Activated T-helper 1 cell treated with anti-CD3 and anti-CD28 coated beads, Interleukin-12 subunit alpha, Interleukin-12 subunit beta, Interleukin-2, Interleukin-4 antibody, amounts not matched to agents 30 ng/mL and 10 ng/mL and 1 ng/mL, durations not matched to agents 14 hours and 24 hours and 36 hours (primary cell): ENCODE results near the gene EDNRA. TPM values are rescaled to one million over a fixed set of nuclear protein-coding genes. Genes with fewer than 3 reads are reported as not detected.

Experiments used
- DNase-seq: peaks from one replicate; pipeline ENCODE4 v3.0.0; 2021; ENCODE audit warnings: low spot score
- H3K27ac Mint-ChIP-seq: one replicate; pipeline ENCODE4 v1.8.0; 2021; ENCODE audit warnings: mild to moderate bottlenecking, mixed read lengths
- H3K27me3 Mint-ChIP-seq: one replicate; pipeline ENCODE4 v1.8.0; 2022; ENCODE audit warnings: mild to moderate bottlenecking, moderate library complexity, mixed read lengths; ENCODE audit not compliant: insufficient read depth
- H3K36me3 Mint-ChIP-seq: one replicate; pipeline ENCODE4 v1.8.0; 2021; ENCODE audit warnings: low read depth, mixed read lengths
- H3K4me1 Mint-ChIP-seq: one replicate; pipeline ENCODE4 v1.8.0; 2021; ENCODE audit warnings: low read depth, mixed read lengths
- H3K4me3 Mint-ChIP-seq: one replicate; pipeline ENCODE4 v1.8.0; 2021; ENCODE audit warnings: mild to moderate bottlenecking, moderate library complexity, mixed read lengths
- H3K9me3 Mint-ChIP-seq: one replicate; pipeline ENCODE4 v1.8.0; 2021; ENCODE audit warnings: mixed read lengths
- intact Hi-C: fragments of 100-400 bp; cut with micrococcal nuclease; formaldehyde crosslinking; loops from one replicate; pipeline ENCODE4 v1.15.1; 2024
- total RNA-seq: library from RNA; stranded (reverse); gene quantifications from 2 replicates; pipeline ENCODE4 v1.2.3, GENCODE V29; 2022

The EDNRA gene
- total RNA-seq, 1 donor from 2014 or later = not detected

DNA sequence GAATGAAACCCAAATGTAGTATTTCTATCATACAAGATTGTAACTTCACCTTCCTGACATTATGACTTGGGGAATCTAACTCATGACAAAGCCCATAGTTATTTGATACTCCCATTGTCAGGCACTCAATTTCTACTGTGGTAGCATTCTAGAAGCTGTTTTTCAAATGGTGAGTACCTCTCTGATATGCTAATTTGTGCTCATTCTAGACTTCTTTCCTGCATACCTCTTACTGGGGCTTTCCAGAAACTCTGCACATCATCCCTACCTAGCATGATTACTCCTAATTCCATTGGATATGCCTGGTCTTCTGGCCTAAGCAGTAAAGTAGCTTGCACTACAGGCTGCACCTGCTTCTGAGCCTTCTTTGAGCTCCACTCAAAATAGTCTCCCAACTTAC is 85.9 kb downstream of the EDNRA start:
- no peaks in the 10 kb centered on the region for H3K36me3 Mint-ChIP-seq

DNA sequence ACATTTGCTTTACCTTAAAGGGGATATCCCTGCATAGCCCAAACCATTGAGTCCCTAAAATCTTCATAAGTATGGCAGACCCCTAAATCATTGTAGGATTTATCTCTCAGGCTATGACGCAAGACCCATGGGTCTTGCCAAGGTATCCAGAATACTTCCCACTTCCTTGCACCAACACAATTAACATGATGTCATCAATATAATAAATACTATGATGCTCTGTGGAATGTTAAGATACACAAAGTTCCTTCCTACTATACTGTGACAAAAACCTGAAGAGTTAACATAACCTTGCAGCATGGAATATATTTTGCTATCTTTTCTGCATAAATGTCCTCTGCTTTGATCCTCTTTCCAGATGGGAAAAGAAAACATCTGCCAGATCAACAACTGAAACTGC is 86.4 kb downstream of the EDNRA start:
- DNase-seq = no peak
- Mint-ChIP-seq H3K27me3 (peaks cover 2% of the 10 kb centered on the region), H3K27ac (no peak overlapping the region), H3K4me1 (no peaks in the 10 kb centered on the region), H3K9me3 (peaks cover 3% of the 10 kb centered on the region), H3K4me3 (no peak overlapping the region), H3K36me3 (no peaks in the 10 kb centered on the region)
- intact Hi-C loops = no loop called here

More for the DNA sequence above, 85.9 kb downstream of the EDNRA start:
- H3K4me1 Mint-ChIP-seq = no peaks in the 10 kb centered on the region
- no peak overlapping the region for H3K27ac Mint-ChIP-seq
- peaks cover 3% of the 10 kb centered on the region for H3K9me3 Mint-ChIP-seq
- H3K4me3 Mint-ChIP-seq = no peak overlapping the region
- H3K27me3 Mint-ChIP-seq = peaks cover 2% of the 10 kb centered on the region
- intact Hi-C loops = no loop called here
- no peak for DNase-seq

DNA sequence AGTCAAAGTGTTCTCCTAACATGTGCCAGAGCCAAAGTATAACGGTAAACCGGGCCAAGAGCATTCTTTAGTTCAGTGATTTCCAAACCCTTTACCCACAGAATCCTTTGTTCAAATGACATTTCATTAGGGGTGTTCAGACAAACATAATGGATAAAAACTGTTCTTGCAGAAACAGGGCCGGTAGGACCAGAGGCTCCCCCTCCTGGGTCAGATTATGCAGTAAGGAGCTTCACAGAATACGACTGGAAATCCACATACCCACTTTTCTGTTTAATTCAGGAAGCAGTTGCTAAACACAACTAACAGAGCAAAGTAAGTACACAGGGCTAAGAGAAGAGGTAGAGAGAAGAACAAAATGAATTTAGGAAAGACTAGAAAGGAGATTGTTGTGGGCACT is 89.7 kb downstream of the EDNRA start:
- Mint-ChIP-seq H3K9me3 (peaks cover 3% of the 10 kb centered on the region), H3K27ac (no peak overlapping the region), H3K36me3 (no peaks in the 10 kb centered on the region), H3K4me3 (no peak overlapping the region), H3K4me1 (no peaks in the 10 kb centered on the region), H3K27me3 (peaks cover 2% of the 10 kb centered on the region)
- intact Hi-C loops = no loop called here
- no peak for DNase-seq

DNA sequence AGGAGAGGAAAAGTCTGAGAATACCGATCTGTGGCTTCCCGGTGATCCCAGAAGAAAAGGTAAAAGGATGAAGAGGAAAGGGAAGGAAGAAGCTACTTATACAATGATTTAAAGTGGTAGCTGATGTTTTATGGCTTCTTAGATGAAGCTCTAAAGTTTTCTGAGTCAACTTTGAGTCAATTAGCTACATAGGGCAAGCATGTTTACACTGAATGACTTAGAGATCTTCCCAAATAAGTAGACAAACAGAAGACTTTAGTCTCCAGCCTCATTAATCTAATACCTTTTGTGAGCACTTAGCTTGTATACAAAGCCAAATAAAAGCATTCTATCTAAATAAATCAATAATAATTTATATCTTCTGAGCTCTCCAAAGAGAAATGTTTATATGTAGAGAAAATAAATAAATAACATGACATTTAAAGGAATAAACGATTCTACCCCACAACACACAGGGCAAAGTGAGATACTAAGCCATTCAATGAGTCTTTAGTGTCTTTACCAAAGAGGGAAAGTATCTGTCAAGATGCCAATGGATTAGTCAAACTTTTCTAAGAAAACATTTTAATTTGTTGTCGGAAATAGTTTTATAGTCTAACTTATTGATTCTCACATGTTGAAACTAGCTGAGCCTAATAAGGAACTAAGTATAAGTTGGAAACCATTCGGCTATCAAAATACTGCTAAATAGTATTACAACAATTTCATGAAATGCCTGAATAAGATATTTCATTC is 90.3 kb downstream of the EDNRA start:
- Mint-ChIP-seq H3K4me3 (no peak overlapping the region), H3K27ac (no peak overlapping the region), H3K27me3 (peaks cover 3% of the 10 kb centered on the region), H3K4me1 (no peaks in the 10 kb centered on the region), H3K36me3 (no peaks in the 10 kb centered on the region), H3K9me3 (peaks cover 3% of the 10 kb centered on the region)
- intact Hi-C loops = no loop called here
- DNase-seq = no peak

DNA sequence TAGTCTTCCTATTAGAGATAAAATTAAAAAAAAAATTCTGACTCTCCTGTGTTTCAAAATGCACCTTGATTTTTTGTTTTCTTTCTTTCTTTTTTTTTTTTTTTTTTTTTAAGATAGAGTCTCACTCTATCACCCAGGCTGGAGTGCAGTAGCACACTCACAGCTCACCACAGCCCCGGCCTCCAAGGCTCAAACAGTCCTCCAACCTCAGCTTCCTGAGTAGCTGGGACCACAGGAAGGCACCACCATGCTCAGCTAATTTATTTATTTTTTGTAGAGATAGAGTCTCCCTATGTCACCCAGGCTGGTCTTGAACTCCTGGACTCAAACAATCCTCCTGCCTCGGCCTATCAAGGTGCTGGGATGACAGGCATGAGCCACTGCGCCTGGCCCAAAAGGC is 95.2 kb downstream of the EDNRA start:
- Mint-ChIP-seq H3K4me3 (no peak overlapping the region), H3K27me3 (peaks cover 4% of the 10 kb centered on the region), H3K27ac (no peak overlapping the region), H3K36me3 (no peaks in the 10 kb centered on the region), H3K4me1 (no peaks in the 10 kb centered on the region), H3K9me3 (no peaks in the 10 kb centered on the region)
- DNase-seq = no peak
- intact Hi-C loops = no loop called here

DNA sequence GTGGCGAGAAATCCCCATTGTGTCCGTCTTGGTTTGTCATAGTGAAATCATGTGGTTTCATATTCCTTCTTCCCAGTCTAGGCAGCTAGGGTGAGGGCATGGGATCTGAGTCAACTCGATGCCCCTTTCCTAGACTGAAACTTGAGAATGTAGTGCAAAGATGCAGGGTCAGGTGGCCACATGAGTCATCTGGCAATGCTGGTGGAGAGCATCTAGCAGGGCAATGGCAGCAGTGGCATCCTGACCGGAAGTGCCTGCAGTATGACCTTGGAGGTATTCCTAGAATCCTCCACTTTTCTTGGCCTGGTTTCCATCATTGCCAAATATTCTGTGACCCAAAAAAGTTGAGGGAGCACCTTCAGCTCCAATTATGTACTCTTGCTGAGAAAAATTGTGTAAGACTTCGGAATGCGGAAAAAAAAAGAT is 97.2 kb downstream of the EDNRA start:
- Mint-ChIP-seq H3K36me3 (no peaks in the 10 kb centered on the region), H3K4me3 (no peak overlapping the region), H3K27ac (no peak overlapping the region), H3K4me1 (no peaks in the 10 kb centered on the region), H3K9me3 (no peaks in the 10 kb centered on the region), H3K27me3 (peaks cover 6% of the 10 kb centered on the region)
- no peak for DNase-seq
- intact Hi-C loops = no loop called here

DNA sequence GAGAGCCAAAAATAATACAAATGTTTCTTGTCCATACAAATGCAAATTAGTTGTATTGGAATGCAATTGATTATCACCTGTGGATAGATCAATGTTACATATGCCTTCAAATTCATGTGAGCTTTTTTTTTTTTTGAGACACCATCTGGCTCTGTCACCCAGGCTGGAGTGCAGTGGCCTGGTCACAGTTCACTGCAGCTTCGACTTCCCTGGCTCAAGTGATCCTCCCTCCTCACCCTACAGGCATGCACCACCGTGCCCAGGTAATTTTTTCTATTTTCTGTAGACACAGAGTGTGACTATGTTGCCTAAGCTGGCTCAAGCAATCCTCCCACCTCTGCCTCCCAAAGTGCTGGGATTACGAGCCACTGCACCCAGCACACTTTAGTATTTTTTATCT is 97.7 kb downstream of the EDNRA start:
- no peak for DNase-seq

DNA sequence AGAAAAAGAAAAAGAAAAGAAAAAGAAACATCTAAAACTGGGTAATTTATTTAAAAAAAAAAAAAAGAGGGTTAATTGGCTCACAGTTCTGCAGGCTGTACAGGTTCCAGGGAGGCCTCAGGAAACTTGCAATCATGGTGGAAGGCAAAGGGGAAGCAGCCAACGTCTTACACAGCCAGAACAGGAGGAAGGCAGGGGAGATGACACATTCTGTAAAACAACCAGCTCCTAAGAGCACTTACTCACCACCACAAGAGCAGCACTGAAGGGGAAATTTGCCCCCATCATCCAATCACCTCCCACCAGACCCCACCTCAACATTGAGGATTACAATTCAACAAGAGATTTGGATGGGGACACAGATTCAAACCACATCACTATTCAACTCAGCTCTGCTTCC is 99.5 kb downstream of the EDNRA start:
- H3K4me1 Mint-ChIP-seq = no peaks in the 10 kb centered on the region
- H3K9me3 Mint-ChIP-seq = no peaks in the 10 kb centered on the region
- no peak overlapping the region for H3K27ac Mint-ChIP-seq
- H3K4me3 Mint-ChIP-seq = no peak overlapping the region
- peaks cover 6% of the 10 kb centered on the region for H3K27me3 Mint-ChIP-seq
- intact Hi-C loops = no loop called here
- no peaks in the 10 kb centered on the region for H3K36me3 Mint-ChIP-seq
- no peak for DNase-seq

More for the DNA sequence above, 97.7 kb downstream of the EDNRA start:
- Mint-ChIP-seq H3K36me3 (no peaks in the 10 kb centered on the region), H3K27me3 (peaks cover 6% of the 10 kb centered on the region), H3K9me3 (no peaks in the 10 kb centered on the region), H3K4me3 (no peak overlapping the region), H3K4me1 (no peaks in the 10 kb centered on the region), H3K27ac (no peak overlapping the region)
- intact Hi-C loops = no loop called here

DNA sequence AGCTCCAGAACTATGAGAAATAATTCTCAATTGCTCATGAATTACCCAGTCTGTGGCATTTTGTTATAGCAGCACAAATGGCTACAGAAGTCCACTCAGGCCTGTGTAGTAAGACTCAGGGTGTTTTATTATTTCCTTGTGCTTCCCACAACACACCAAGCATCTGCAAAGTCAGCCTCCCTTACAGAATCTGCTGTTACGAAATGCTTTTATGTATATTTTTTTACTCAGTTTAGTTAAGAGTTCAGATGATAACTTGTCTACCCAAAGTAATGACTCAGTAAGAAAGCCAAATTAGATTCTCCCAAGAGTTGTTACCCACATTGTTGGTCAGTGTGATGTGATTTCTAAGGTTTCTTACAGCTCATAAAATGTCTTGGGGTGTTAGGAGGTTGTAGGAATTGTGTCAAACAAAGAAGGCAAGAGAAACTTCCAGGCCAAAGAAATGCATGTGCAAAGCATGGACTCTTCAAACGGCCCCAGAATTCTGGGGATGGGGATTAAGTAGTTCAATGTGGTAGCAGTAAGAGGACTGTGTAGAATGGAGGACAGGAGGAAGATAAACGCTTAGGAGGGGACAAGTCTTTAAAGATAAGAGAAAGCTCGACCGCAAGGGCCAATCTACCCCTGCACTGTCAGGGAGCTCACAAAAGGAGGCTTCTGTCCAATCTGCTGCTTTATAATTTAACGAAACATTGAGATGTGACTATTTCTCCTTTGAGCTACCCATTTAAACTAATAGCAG is 100.9 kb downstream of the EDNRA start:
- H3K9me3 Mint-ChIP-seq = no peaks in the 10 kb centered on the region
- no peaks in the 10 kb centered on the region for H3K36me3 Mint-ChIP-seq
- H3K27ac Mint-ChIP-seq = no peak overlapping the region
- intact Hi-C loops = no loop called here
- H3K4me1 Mint-ChIP-seq = no peaks in the 10 kb centered on the region
- H3K4me3 Mint-ChIP-seq = no peak overlapping the region
- peaks cover 10% of the 10 kb centered on the region for H3K27me3 Mint-ChIP-seq
- no peak for DNase-seq

DNA sequence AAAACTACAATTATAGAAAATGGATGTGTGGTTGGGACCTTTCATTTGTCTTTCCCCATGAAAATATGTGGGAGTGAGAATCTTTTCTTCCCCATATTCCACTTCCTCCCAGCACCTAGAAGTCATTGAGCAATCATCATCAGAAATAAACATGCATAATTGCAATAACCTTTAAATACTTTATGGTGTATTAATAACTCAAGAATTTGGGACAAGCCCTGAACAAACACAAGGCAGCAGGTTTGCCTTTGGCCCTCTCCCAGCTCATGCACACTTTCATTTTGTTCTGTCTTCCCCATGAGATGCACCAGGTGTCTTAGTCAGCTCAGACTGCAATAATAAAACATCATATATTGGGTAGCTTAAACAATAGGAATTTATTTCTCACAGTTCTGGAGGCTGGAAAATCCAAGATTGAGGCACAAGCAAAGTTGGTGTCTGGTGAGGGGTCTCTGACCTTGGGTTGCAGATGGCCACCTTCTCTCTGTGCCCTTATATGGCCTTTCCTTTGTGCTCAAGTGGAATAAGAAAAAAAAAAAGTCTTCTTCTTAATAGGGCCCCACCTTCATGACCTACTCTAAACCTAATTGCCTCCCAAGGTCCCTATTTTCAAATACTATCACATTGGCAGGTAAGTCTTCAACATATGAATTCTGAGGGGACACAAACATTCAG is 101.6 kb downstream of the EDNRA start:
- Mint-ChIP-seq H3K9me3 (no peaks in the 10 kb centered on the region), H3K27ac (no peak overlapping the region), H3K4me3 (no peak overlapping the region), H3K36me3 (no peaks in the 10 kb centered on the region), H3K27me3 (peaks cover 12% of the 10 kb centered on the region), H3K4me1 (no peaks in the 10 kb centered on the region)
- intact Hi-C loops = no loop called here
- DNase-seq = no peak

DNA sequence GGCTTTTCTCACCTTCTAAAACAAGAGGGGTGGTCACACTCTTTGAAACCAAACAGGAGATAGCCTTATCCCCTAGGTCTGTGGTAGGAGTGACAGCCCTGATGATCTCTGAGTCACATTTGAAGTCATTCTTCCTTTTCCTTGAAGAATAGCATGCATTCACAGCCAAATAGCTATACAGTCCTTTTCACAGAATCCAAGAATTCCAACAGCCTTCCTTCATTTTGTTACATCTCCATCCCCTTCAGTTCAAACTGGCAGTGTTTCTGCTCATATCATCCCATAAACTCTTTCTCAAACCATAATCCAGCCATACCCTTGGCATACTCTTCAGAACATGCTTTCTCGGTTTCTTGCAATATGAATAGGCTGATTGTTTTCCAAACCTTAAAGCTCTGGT is 103.0 kb downstream of the EDNRA start:
- no peak overlapping the region for H3K27ac Mint-ChIP-seq
- intact Hi-C loops = no loop called here
- no peaks in the 10 kb centered on the region for H3K4me1 Mint-ChIP-seq
- H3K4me3 Mint-ChIP-seq = no peak overlapping the region
- no peaks in the 10 kb centered on the region for H3K36me3 Mint-ChIP-seq
- no peak for DNase-seq
- no peaks in the 10 kb centered on the region for H3K9me3 Mint-ChIP-seq
- peaks cover 15% of the 10 kb centered on the region for H3K27me3 Mint-ChIP-seq

DNA sequence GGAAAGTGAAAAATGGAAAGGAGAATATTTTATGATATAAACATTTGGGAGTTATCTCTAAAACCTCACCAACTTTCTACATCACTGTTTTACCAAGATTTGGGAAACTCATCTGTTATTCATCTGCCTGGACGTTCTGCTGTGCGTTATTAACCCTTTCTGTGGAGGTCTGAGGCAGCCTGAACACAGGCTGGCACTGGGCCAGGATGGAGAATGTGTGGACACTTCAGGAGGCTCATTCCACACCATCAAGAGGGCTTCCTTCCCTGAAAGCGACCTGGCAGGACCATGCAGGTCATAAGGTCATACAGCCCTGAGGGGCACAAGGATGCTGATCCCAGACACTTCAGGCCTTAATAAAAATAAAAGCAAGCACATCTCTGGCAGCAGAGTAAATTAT is 105.1 kb downstream of the EDNRA start:
- peaks cover 12% of the 10 kb centered on the region for H3K27me3 Mint-ChIP-seq
- no peaks in the 10 kb centered on the region for H3K4me1 Mint-ChIP-seq
- H3K36me3 Mint-ChIP-seq = no peaks in the 10 kb centered on the region
- intact Hi-C loops = no loop called here
- DNase-seq = no peak
- H3K9me3 Mint-ChIP-seq = no peaks in the 10 kb centered on the region
- H3K27ac Mint-ChIP-seq = no peak overlapping the region
- H3K4me3 Mint-ChIP-seq = no peak overlapping the region

DNA sequence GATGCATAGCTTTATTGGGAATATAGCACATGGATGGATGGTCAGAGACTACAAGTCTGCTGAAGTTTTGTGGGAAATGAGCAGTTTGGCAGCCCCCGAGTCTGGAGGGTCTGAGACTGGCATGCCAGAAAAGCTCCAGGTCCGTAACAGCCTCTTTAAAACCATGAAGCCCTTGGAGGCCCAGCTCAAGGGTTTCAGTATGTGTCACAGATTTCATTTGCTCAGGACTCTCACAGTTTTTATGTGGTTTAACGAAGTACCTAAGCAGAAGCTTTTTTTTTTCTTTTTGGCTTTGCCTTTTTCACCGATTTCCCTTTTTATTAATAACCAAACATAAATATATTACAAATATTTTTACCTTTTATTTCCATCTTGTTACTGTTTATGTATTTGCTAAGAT is 105.7 kb downstream of the EDNRA start:
- no peak for DNase-seq
- Mint-ChIP-seq H3K27ac (no peak overlapping the region), H3K4me3 (no peak overlapping the region), H3K4me1 (no peaks in the 10 kb centered on the region), H3K9me3 (no peaks in the 10 kb centered on the region), H3K36me3 (no peaks in the 10 kb centered on the region), H3K27me3 (peaks cover 12% of the 10 kb centered on the region)
- intact Hi-C loops = no loop called here
